NK-92 treated with Interleukin-12 subunit alpha and Interleukin-12 subunit beta, amount 100 ng/mL, for 24 hours (cell line): ENCODE data around the gene PRPS2.

ENCODE experiments used
- DNase-seq: peaks from one replicate; lab custom pipeline; 2025; lab: John Stamatoyannopoulos, UW

The PRPS2 gene

DNA sequence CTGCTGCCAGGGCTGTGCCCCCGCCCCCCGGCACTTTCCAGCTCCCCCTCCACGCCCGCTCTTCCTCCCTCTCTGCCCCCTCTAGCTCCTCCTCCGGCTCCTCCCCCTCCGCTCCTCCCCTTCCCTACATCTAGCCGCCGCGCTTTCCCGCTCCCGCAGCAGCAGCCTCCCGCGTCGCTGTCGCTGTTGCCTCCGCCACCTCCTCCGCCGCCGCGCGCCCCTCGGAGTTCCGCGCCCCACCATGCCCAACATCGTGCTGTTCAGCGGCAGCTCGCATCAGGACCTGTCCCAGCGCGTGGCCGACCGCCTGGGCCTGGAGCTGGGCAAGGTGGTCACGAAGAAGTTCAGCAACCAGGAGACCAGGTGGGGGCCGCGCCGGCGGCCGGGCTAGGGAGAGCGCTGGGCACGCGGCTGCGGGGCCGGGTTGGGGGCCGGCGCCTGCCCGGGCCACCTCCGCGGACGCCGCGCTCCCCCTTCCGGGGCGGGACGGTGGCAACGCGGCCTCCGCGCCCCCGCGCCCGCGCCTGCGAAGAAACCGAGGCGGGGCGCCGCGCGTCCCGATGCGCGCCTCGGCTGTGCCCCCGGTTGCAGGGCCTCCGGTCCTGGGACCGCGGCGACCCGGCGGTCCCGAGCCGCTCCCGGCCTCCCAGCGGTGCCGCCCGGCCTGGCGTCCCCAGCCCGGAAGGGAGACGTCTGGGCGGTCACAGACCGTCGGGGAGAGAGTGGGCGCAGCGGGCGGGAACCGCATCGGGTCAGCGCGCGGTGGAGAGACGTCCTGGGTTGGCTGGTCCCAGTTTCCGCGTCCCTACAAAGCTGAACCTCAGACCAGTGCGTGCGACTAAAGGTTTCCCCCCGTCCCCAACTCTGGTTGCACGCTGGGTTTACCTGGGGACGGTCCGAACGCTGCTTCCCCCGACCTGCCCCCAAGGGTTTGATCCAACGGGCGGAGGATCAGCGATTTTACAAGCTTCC lies at the start of gene PRPS2:
Gene PRPS2 (plus strand): TSS at position 156 of the 972 bp plus-strand sequence. CDS start 86 bp downstream, at position 242.
- DNase-seq, result peak; percentile 34

DNA sequence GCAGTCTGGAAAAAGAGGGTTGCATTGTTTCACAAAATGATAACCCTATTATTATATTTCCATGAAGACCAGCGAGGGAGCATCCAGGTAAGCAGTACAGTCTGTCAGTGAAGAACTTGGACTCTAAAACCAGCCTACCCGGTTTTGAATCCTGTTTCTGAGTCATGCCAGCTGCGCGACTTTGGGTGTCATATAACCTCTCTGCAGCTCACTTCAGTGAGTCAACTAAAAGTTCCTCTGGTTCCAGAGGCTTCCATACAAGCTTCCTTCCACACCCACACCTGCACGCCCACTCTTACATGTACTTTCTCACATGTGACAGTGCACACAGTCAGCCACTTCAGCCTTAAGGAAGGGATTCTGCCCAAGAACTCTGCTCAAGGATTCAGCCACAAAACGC lies 49.8 kb upstream of the PRPS2 start:
- no peak for DNase-seq

DNA sequence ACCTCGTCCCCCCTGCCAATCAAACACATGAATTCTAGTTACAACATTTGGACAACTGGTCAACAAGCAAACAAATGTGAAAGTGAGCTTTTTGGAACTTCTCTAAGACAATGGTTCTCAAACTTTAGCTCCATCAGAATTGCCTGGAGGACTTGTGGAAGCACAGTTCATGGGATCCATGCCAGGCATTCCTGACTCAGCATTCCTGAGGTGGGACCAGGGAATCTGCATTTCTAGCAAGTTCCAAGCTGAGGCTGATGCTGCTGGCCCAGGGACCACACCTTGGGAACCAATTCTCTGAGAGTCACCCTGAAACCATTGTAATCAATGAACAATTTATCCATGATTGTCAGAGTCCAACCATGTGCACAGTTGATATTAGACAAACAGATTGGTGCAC lies 43.8 kb upstream of the PRPS2 start:
- DNase-seq, result no peak

DNA sequence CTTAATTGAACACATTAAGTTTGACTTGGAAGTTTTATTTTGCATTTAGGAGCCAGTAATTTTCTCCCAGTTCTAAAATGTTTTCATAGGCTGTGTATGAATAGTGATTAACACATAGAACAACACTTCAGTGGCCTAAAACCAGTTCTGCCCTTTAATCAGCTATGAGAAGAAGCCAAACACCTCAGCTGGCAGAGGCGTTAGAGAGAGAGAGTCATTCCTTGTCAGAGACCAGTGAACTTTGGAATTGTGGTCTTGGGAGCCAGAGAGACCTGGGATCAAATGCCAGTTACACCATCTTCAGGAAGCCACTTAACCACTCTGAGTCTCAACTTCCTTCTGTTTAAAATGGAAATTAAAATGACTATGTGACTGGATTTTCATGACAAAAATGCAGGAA lies 39.3 kb upstream of the PRPS2 start:
- DNase-seq, result no peak

DNA sequence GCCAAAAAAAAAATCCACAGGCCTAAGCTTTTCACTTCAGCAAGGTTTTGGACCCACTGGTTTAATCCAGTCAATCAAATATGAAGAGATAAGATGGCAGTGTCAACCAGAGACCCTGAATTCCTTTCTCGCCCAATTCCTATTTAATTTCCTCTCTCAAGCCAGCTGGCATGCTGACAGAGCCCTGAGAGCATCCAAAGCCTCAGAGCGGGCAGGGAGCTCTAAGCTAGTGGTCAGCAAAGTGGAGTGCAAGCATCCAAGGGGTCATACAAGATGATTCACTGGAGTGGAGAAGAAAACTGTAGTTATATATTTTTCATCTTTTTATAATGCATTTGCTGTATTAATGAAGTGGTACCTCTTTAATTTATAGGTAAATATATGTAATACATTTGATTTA lies 37.8 kb upstream of the PRPS2 start:
- no peak for DNase-seq

DNA sequence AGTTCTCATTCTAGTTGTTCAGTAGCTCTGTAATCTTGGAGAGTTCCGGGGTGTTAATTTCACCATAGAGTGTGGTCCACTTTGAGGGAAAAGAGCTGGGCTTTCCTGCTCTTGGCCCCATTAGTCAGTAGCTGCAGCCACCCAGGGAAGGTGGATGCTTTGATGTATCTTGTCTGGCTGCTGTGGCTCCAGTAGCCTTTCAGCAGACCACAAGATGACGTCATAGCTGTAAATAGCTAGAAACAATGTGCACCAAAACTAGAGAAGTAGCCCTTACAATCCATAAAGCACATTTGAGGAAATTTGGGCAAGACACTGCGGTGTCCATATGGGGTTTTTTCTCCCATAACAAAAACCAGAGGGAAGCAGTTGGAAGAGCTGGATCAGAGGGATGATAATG lies 32.9 kb upstream of the PRPS2 start:
- DNase-seq, result no peak

GRCh38 chrX:12767856-12768255 lies 23.4 kb upstream of the PRPS2 start:
- DNase-seq, result no peak

DNA sequence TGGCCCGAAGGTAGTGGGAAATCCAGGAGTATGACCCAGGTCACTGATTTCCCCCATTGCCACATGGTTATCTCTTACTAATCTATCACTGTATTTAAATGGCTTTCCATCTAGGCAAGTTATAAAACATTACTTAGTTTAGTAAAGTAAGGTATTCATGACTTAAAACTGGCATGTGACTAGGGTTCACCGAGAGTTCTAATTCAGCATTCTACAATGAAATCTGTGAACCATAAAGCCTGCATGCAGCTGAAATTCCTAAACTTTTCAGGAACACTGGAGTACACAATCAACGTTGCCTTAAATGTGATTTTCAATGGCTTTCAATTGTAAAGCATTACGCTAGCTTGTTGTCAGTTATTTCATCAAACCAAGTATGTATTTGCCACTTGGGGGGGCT lies 22.7 kb upstream of the PRPS2 start:
- DNase-seq, result no peak

DNA sequence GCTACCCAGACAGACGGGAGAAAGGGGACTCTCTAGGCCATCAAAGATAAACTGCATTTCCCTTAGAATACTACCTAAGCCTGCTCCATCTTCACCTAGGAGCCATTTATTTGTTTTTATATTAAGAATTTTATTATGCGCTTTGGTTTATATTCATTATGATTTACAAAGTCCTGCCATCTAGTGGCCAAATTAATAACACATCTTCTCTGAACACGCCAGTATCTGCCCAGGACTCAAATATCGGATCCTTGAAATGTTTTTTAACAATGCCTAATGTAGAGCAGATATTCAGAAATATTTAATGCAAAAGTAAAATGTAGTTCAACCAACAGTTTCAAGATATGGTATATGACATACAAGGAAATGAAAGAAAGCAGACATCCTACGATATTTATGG lies 20.8 kb upstream of the PRPS2 start:
- no peak for DNase-seq

GRCh38 chrX:12771445-12772069 lies 19.7 kb upstream of the PRPS2 start:
- DNase-seq, result no peak

GRCh38 chrX:12777670-12778069 lies 13.5 kb upstream of the PRPS2 start:
- DNase-seq, result no peak

GRCh38 chrX:12779534-12779933 lies 11.7 kb upstream of the PRPS2 start:
- no peak for DNase-seq

GRCh38 chrX:12788645-12789044 lies 2.6 kb upstream of the PRPS2 start:
- no peak for DNase-seq

DNA sequence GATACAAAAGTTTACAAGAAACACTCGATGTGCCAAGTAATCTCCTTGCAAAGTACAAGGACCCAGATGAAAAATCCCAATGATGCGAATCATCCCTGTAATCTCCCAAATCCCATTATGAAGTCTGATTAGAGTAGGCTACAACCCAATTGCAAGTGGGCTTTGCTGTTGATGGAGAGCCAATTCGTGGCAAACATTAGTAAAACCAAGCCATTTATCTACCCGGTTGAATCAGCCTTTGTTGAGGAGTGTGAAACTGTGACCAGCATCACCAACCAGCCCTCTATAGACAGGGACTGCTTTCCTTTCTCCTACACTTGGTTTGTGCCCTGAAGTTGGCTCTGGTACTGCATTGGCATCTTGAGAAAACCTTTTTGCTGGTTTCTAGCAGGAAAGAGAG lies 1.2 kb upstream of the PRPS2 start:
- DNase-seq, result no peak

- no peak for DNase-seq
Observed at GRCh38 chrX:12790885-12791256, 341 bp upstream of the PRPS2 start.

DNA sequence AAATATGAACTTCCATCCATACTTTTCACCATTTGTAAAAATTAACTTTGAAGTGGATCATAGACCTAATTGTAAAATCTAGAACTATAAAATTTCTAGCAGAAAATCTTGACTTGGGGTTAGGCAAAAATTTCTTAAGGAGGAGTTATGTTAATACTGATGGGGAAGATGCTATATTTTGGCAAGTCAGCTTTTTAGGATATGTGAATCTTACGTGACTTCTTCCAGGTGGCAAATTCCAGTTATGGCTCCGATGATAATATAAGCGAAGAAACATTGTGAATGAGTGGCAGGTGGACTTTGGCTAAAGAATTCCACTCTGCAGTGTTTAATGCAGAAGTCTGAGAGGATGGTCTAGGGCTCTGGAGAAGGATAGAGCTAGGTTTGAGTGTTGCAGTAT lies 1.5 kb downstream of the PRPS2 start:
- DNase-seq, result no peak

- DNase-seq, result no peak
Observed at GRCh38 chrX:12794654-12795053, 3.4 kb downstream of the PRPS2 start.

DNA sequence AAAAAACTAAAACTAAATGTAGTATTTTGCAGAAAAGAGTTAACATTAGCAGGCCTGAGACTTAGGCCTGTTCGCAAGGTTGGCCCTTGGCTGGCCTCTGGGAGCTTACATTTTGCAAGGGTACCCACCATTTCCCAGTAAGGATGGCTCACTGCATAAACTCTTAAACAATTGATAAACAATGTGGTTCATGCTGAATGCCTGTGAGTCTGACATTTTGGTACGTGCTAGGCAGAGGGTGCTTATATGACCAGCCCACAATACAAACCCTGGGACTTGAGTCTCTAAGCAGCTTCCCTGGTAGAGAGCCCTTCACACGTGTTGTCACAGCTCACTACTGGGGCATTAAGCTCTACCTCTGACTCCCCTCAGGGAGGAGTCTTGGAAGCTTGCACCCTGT lies 7.4 kb downstream of the PRPS2 start:
- DNase-seq, result no peak

DNA sequence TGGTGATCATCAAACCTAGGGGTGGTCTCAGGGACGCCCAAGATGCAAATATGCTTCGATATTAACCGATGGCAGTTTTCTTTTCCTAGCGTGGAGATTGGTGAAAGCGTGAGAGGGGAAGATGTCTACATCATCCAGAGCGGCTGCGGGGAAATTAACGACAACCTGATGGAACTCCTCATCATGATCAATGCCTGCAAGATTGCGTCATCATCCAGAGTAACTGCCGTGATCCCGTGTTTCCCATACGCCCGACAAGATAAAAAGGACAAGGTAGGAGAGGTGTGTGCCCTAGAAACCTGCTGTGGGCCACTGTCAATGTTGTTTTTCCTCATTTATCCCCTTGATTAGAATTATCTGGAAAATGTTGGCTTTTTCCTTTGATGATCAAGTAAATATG lies 7.9 kb downstream of the PRPS2 start:
- no peak for DNase-seq

DNA sequence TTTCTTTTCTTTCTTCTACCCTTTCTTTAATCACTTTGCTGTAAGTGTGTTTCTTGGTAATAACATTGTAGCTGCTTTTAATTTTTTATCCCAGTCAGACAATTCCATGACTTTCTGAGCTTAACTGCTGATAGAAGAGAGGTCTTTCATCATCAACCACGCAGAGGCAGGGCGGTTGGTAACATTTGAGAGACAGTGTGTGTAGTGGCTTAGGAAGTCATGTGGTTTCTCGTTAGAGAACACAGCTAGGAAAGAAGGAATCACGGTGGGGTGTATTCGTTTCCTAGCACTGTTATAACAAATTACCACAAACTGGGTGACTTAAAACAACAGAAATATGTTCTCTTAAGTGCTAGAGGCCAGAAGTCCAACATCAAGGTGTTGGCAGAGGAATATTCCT lies 11.5 kb downstream of the PRPS2 start:
- DNase-seq, result no peak

GRCh38 chrX:12804655-12805054 lies 13.4 kb downstream of the PRPS2 start:
- DNase-seq, result no peak

GRCh38 chrX:12805333-12805732 lies 14.1 kb downstream of the PRPS2 start:
- no peak for DNase-seq

DNA sequence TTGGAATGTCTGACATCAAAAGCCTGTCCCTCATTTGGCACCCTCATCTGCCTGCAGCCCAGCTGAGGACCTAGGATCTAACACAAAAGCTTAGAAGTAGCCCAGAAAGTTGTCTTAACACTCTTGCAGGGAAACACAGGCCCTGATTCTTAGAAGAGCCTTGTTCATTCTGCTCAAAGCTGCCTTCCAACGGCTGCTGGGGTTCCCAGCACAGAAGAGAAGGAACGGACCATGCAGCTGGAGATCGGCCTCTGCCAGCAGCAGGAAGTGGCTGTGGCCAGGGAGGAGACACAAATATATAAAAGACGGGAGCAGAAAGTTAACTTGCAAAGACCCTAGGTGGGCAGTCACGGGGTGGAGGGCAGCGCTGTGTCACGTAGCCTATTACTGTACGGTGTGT lies 20.4 kb downstream of the PRPS2 start:
- DNase-seq, result no peak

DNA sequence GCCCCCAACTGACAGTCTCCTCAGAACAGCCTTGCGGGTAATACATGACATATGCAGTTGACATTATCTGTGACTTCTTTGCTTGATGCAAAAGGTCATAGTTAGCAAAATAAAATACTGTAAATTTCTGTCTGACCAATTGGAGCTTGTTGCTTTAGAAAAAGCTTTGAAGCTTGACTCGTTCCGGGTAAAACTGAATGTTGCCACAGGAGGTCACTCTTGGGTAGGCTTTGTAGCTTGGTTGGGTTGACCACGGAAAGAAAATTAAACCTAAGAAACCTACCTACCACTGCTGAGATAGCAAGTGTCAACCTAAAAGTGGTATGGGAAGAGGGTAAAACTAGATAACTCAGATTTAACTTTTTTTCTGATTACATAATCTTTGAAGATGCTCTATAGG lies 23.2 kb downstream of the PRPS2 start:
- no peak for DNase-seq
